ENCODE results near the gene UBE2G2.
"Not testable (repeated sequence)": the region's sequence is repeated elsewhere in the genome, so short reads cannot be mapped to it uniquely, and the experiment has no call there.

UBE2G2 gene

GRCh38 chr21:44834231-44834950, 32.8 kb upstream of the UBE2G2 start:
- Histone ChIP-seq H3K4me1 (ENCODE audit: control insufficient read depth, insufficient read depth, low read length) (no peaks in the 10 kb centered on the region), H3K9ac (ENCODE audit: low read depth, low read length) (no peak overlapping the region), H3K36me3 (ENCODE audit: control insufficient read depth, insufficient read depth, low read length) (no peaks in the 10 kb centered on the region), H3K4me3 (ENCODE audit: low read depth, low read length) (no peak overlapping the region), H3K9me3 (ENCODE audit: control insufficient read depth, insufficient read depth, low read length) (no peaks in the 10 kb centered on the region), H3K27me3 (ENCODE audit: control insufficient read depth, insufficient read depth, low read length) (no peaks in the 10 kb centered on the region)

GRCh38 chr21:44833663-44834062, 32.0 kb upstream of the UBE2G2 start:
- Histone ChIP-seq H3K4me1 (ENCODE audit: control insufficient read depth, insufficient read depth, low read length) (no peaks in the 10 kb centered on the region), H3K27me3 (ENCODE audit: control insufficient read depth, insufficient read depth, low read length) (no peaks in the 10 kb centered on the region), H3K36me3 (ENCODE audit: control insufficient read depth, insufficient read depth, low read length) (no peaks in the 10 kb centered on the region), H3K9ac (ENCODE audit: low read depth, low read length) (no peak overlapping the region), H3K9me3 (ENCODE audit: control insufficient read depth, insufficient read depth, low read length) (no peaks in the 10 kb centered on the region), H3K4me3 (ENCODE audit: low read depth, low read length) (no peak overlapping the region)

- H3K4me1 ChIP-seq (ENCODE audit: control insufficient read depth, insufficient read depth, low read length); H3K27me3 ChIP-seq (ENCODE audit: control insufficient read depth, insufficient read depth, low read length); H3K36me3 ChIP-seq (ENCODE audit: control insufficient read depth, insufficient read depth, low read length); H3K9me3 ChIP-seq (ENCODE audit: control insufficient read depth, insufficient read depth, low read length); H3K4me3 ChIP-seq (ENCODE audit: low read depth, low read length); H3K9ac ChIP-seq (ENCODE audit: low read depth, low read length): not testable (repeated sequence)
Measured at GRCh38 chr21:44832516-44833255, 31.1 kb upstream of the UBE2G2 start.

DNA sequence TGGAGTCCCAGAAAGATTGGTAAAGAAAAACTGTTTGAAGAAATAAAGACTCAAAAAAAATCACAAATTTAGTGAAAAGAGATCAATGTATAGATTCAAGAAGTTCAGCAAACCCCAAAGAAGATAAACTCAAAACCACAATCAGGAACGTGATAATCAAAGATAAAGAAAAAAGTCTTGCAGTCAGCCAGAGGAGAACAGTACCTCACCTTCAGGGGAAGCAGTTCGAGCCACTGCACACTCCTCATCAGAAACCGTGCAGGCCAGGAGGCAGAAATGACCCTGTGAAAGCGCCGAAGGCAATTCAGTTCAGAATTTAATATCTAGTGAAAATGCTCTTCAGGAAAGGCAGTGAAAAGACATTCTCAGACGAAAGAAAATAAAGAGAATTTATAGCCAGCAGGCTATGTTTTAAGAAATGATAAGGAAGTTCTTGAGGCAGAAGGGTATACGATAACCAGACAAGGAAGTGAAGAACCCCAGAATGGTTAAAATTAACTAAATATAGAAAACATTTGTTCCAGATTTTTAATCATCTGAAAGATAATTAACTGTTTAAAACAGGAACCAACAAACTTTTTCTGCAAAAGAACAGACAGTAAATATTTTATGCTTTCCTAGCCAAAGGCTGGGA, 29.7 kb upstream of the UBE2G2 start:
- Histone ChIP-seq H3K36me3 (ENCODE audit: control insufficient read depth, insufficient read depth, low read length) (no peaks in the 10 kb centered on the region), H3K4me1 (ENCODE audit: control insufficient read depth, insufficient read depth, low read length) (no peaks in the 10 kb centered on the region), H3K27me3 (ENCODE audit: control insufficient read depth, insufficient read depth, low read length) (no peaks in the 10 kb centered on the region)

DNA sequence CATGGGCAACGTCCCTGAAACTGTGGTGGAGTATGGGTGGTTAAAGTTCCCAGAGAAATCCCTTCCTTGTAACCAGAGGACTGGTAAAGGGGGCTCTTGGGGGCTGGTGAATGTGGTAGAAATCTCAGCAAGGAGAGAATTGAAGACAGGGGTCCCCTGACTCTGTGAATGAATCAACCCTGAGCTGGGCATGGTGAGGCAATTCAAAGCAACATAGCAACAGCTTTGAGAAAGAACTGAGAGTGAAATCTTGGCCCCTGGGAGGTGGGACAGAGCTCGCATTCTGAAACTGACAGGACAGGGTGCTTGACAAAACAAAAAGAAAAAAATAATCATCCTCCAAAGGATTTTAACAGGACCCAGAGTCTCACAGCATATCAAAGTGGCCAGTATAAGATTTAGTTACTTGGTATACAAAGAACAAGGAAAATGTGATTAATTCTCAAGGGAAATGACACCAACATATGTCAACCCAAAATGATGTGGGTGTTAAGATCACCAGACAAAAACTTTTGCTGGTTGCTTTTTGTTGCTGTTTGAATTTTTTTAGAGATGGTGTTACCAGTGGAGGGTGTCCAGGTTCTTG, 28.0 kb upstream of the UBE2G2 start:
- Histone ChIP-seq H3K4me1 (ENCODE audit: control insufficient read depth, insufficient read depth, low read length) (no peaks in the 10 kb centered on the region), H3K9ac (ENCODE audit: low read depth, low read length) (no peak overlapping the region), H3K27me3 (ENCODE audit: control insufficient read depth, insufficient read depth, low read length) (no peaks in the 10 kb centered on the region), H3K9me3 (ENCODE audit: control insufficient read depth, insufficient read depth, low read length) (no peaks in the 10 kb centered on the region), H3K4me3 (ENCODE audit: low read depth, low read length) (no peak overlapping the region), H3K36me3 (ENCODE audit: control insufficient read depth, insufficient read depth, low read length) (no peaks in the 10 kb centered on the region)

More for the DNA sequence above, 29.7 kb upstream of the UBE2G2 start:
- Histone ChIP-seq H3K4me3 (ENCODE audit: low read depth, low read length) (no peak overlapping the region), H3K9ac (ENCODE audit: low read depth, low read length) (no peak overlapping the region), H3K9me3 (ENCODE audit: control insufficient read depth, insufficient read depth, low read length) (no peaks in the 10 kb centered on the region)

DNA sequence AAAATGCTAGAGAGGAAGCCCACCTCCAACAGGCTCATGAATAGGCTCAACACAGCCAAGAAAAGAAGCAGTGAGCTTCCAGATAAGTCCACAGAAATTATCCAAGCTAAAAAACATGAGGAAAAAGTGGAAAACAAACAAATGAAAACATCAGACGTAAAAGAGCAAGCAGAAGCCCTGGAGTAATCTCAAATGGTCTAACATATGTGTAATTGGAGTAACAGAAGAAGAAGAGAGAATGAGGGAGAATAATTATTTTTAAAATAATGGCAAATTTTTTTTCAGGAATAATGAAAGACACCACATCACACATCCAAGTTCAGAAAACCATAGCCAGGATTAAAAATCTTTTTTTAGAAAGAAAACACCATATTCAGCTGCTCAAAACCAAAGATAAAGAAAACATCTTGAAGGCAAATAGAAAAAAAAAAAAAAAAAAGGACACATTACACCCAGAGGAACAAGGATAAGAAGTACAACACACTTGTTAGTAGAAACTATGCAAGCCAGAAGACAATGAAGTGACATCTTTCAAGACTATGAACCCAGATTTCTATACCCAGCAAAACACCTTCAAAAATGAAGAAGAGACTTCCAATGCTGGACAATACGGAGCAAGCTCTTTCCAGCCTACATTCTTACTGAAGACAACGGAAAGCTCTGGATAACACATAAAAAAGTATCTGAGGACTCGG, 26.9 kb upstream of the UBE2G2 start:
- H3K9me3 ChIP-seq (ENCODE audit: control insufficient read depth, insufficient read depth, low read length) = peaks cover 4% of the 10 kb centered on the region
- no peaks in the 10 kb centered on the region for H3K36me3 ChIP-seq (ENCODE audit: control insufficient read depth, insufficient read depth, low read length)
- no peak overlapping the region for H3K9ac ChIP-seq (ENCODE audit: low read depth, low read length)
- H3K27me3 ChIP-seq (ENCODE audit: control insufficient read depth, insufficient read depth, low read length) = no peaks in the 10 kb centered on the region
- H3K4me3 ChIP-seq (ENCODE audit: low read depth, low read length) = no peak overlapping the region
- no peaks in the 10 kb centered on the region for H3K4me1 ChIP-seq (ENCODE audit: control insufficient read depth, insufficient read depth, low read length)

DNA sequence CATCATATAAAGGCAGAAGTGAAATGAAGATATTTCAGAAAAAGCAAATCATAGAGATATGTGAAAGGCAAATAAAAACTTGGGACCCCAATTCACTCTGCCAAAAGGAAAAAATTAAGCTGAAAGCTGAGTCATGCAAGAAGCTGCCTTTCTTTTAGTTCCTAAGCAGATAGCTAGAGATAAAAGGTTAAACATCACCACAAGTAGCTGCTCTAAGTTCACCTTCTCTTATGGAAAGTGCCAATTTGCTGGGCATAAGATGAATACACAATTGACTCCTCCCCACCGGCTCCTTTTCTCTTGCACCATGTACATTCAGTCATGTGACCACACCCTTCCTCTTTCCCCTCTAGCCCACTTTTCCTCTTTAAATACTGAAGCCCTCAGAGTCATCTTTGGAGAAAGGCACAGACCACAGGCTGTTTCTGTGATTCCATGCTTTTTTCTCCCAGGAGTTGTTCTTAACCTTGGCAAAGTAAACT, 21.6 kb upstream of the UBE2G2 start:
- no peak overlapping the region for H3K9ac ChIP-seq (ENCODE audit: low read depth, low read length)
- peaks cover 8% of the 10 kb centered on the region for H3K27me3 ChIP-seq (ENCODE audit: control insufficient read depth, insufficient read depth, low read length)
- peaks cover 3% of the 10 kb centered on the region for H3K36me3 ChIP-seq (ENCODE audit: control insufficient read depth, insufficient read depth, low read length)
- no peak overlapping the region for H3K4me3 ChIP-seq (ENCODE audit: low read depth, low read length)
- no peaks in the 10 kb centered on the region for H3K4me1 ChIP-seq (ENCODE audit: control insufficient read depth, insufficient read depth, low read length)
- peaks cover 10% of the 10 kb centered on the region for H3K9me3 ChIP-seq (ENCODE audit: control insufficient read depth, insufficient read depth, low read length)

- H3K27me3 ChIP-seq (ENCODE audit: control insufficient read depth, insufficient read depth, low read length) = peaks cover 8% of the 10 kb centered on the region
- no peak overlapping the region for H3K4me3 ChIP-seq (ENCODE audit: low read depth, low read length)
- H3K9me3 ChIP-seq (ENCODE audit: control insufficient read depth, insufficient read depth, low read length) = peaks cover 10% of the 10 kb centered on the region
- H3K9ac ChIP-seq (ENCODE audit: low read depth, low read length) = no peak overlapping the region
- H3K36me3 ChIP-seq (ENCODE audit: control insufficient read depth, insufficient read depth, low read length) = peaks cover 3% of the 10 kb centered on the region
- H3K4me1 ChIP-seq (ENCODE audit: control insufficient read depth, insufficient read depth, low read length) = no peaks in the 10 kb centered on the region
Measured at GRCh38 chr21:44822484-44823178, 21.0 kb upstream of the UBE2G2 start.

GRCh38 chr21:44820851-44821250, 19.2 kb upstream of the UBE2G2 start:
- Histone ChIP-seq H3K4me1 (ENCODE audit: control insufficient read depth, insufficient read depth, low read length) (peaks cover 3% of the 10 kb centered on the region), H3K9me3 (ENCODE audit: control insufficient read depth, insufficient read depth, low read length) (peaks cover 10% of the 10 kb centered on the region)

DNA sequence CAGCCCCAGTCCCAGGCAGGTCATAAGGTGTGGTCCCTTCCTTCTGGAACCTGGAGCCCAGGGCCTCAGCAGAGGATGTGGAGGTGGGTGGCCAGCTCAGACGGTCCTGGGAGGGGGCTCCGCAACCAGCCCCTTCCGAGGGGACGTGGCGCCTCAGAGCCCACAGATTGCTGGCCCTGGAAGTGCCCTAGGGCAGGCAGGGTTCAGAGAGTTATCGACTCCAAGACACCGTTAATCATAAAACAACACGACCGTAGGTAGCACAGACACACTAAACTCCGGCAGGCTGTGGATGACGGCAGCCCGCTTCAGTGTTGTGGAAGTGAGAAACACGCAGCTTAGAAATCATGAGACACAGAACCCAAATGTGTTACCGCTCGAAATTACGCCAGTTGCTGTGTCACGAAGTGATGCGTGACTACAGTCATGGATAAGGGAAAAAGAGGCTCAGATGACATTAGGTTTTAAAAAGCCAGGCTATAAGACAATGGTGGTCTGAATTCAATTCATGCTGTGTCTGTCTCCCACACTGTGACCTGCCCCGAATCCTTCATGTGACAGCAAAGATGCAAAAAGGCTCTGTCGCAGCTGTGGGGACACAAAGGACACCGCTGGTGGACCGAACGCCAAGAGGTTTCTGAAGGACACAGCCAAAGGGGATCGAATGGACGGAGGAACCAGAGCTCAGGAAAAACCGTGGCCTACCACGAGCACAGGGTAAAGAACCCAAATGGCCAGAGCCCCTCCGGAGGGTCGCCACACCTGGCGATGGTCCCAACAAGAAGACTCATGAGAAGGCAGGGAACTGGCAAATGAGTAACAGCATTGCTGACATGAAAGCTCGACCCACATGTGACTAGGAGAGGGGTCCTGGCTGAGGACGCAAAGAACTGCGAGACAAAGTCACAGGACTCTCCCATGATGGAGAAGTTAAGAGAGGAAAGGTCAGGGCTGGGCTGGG, 17.9 kb upstream of the UBE2G2 start:
- Histone ChIP-seq H3K36me3 (ENCODE audit: control insufficient read depth, insufficient read depth, low read length) (peaks cover 3% of the 10 kb centered on the region), H3K4me3 (ENCODE audit: low read depth, low read length) (peak overlapping the region; percentile 50), H3K9me3 (ENCODE audit: control insufficient read depth, insufficient read depth, low read length) (peaks cover 10% of the 10 kb centered on the region), H3K4me1 (ENCODE audit: control insufficient read depth, insufficient read depth, low read length) (peaks cover 3% of the 10 kb centered on the region), H3K27me3 (ENCODE audit: control insufficient read depth, insufficient read depth, low read length) (peaks cover 8% of the 10 kb centered on the region), H3K9ac (ENCODE audit: low read depth, low read length) (no peak overlapping the region)

More at GRCh38 chr21:44820851-44821250, 19.2 kb upstream of the UBE2G2 start:
- Histone ChIP-seq H3K9ac (ENCODE audit: low read depth, low read length) (no peak overlapping the region), H3K4me3 (ENCODE audit: low read depth, low read length) (no peak overlapping the region), H3K27me3 (ENCODE audit: control insufficient read depth, insufficient read depth, low read length) (peaks cover 8% of the 10 kb centered on the region), H3K36me3 (ENCODE audit: control insufficient read depth, insufficient read depth, low read length) (peaks cover 3% of the 10 kb centered on the region)

Data from iPS-15b (cell line).